ENCODE measurements around the gene RPRD2.

Gene RPRD2

DNA sequence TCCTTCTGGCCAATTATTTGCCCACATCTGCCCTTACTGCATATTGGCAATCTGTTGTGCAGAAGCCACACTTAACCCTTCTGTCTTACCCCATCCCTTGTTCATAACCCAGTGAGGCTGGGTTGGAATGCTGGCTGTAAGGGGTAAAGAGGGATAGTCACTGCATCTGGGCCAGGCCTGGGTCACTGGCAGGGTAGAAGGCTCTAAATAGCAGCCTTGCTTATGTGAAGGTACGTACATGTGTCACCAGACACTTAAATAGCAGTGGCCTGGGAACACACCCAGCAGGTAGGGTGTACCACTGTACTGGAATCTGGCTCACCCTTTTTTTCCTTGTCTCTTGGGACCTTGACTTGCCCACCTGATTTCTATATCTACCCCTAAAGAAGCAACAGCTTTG is 113.4 kb downstream of the RPRD2 start:
- DNase-seq (ENCODE audit: insufficient read length, low spot score) (no peak), FAIRE-seq (no peak)

DNA sequence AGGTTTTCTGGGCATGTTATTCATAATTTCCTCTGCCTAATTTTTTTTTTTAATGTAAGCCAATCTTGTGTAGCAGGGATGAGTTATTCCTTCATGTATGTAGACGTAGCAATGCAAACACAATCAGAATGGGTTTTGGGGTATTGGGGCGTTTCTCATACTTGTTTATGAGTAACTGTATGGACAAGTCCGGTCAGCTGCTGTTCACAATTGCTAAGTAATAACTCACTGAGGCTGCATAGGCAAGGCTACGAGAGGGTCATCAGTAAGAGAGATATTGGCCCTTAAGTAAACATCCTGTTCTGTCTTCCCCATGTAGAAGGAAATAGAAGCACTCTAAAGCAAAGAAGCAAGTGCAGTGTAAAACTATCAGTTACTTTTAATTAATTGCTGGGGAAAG is 113.8 kb downstream of the RPRD2 start:
- DNase-seq (ENCODE audit: insufficient read length, low spot score) (no peak), FAIRE-seq (no peak)
- no peak for TF ChIP-seq SPI1 (IDR thresholded peaks at IDR 0.05; ENCODE audit: low read depth, low read length)
- no peak for TF ChIP-seq TAF1 (IDR thresholded peaks at IDR 0.05; ENCODE audit: low read depth, low read length)
- no peak for TF ChIP-seq POLR2A (IDR thresholded peaks at IDR 0.05; ENCODE audit: low read depth, low read length)
- TF ChIP-seq POLR2AphosphoS5 (IDR thresholded peaks at IDR 0.05; ENCODE audit: low read depth, low read length) = no peak
- TF ChIP-seq POU2F2 (IDR thresholded peaks at IDR 0.05; ENCODE audit: low read depth, low read length) = no peak
- no peak for TF ChIP-seq PAX5 (IDR thresholded peaks at IDR 0.05; ENCODE audit: insufficient read depth, low read length, severe bottlenecking)

More for the DNA sequence above, 113.4 kb downstream of the RPRD2 start:
- TF ChIP-seq PAX5 (IDR thresholded peaks at IDR 0.05; ENCODE audit: insufficient read depth, low read length, severe bottlenecking) (no peak), TAF1 (IDR thresholded peaks at IDR 0.05; ENCODE audit: low read depth, low read length) (no peak), POLR2AphosphoS5 (IDR thresholded peaks at IDR 0.05; ENCODE audit: low read depth, low read length) (peak; percentile 51; the same call in 1 of the 2 replicates), POLR2A (IDR thresholded peaks at IDR 0.05; ENCODE audit: low read depth, low read length) (no peak), POU2F2 (IDR thresholded peaks at IDR 0.05; ENCODE audit: low read depth, low read length) (no peak)

DNA sequence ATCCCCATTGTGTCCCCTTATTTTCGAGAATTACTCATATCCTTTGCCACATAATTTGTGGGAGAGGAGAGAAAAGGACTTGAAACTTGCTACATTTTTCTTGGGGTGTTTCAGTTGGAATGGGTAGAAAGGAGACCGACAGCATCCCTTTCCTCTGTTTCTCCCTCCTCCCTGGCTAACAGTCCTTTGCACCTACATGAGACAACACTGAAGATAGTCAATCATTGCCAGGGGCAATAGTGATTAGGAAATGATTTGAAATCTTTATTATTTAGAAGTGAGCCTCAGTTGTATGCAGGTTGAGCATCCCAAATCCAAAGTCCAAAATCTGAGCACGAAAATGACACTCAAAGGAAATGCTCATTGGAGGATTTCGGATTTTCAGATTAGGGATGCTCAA is 115.4 kb downstream of the RPRD2 start:
- DNase-seq (ENCODE audit: insufficient read length, low spot score) = no peak
- no peak for TF ChIP-seq POLR2AphosphoS5 (IDR thresholded peaks at IDR 0.05; ENCODE audit: low read depth, low read length)
- no peak for TF ChIP-seq PAX5 (IDR thresholded peaks at IDR 0.05; ENCODE audit: insufficient read depth, low read length, severe bottlenecking)
- no peak for TF ChIP-seq POU2F2 (IDR thresholded peaks at IDR 0.05; ENCODE audit: low read depth, low read length)
- TF ChIP-seq POLR2A (IDR thresholded peaks at IDR 0.05; ENCODE audit: low read depth, low read length) = no peak
- TF ChIP-seq SPI1 (IDR thresholded peaks at IDR 0.05; ENCODE audit: low read depth, low read length) = no peak
- no peak for TF ChIP-seq TAF1 (IDR thresholded peaks at IDR 0.05; ENCODE audit: low read depth, low read length)
- no peak for FAIRE-seq

DNA sequence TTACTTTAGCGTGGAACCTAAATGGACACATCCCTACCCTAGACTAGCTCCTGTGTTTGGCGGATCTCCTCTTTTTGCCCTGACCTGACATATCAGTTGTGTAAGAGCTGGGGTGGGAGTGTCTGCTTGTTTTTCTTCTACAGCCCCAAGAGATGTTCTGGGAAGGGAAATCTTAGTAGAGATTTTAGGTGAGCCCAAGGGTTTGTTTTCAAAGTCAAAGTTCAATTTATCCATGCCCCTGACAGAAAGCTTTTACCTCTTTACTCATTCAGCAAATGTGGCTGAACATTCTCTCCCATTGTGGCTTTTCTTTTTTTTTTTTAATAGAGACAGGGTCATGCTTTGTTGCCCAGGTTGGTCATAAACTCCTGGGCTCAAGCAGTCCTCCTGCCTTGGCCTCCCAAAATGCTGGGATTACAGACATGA is 116.0 kb downstream of the RPRD2 start:
- no peak for TF ChIP-seq POLR2AphosphoS5 (IDR thresholded peaks at IDR 0.05; ENCODE audit: low read depth, low read length)
- no peak for TF ChIP-seq POLR2A (IDR thresholded peaks at IDR 0.05; ENCODE audit: low read depth, low read length)
- no peak for TF ChIP-seq POU2F2 (IDR thresholded peaks at IDR 0.05; ENCODE audit: low read depth, low read length)
- TF ChIP-seq SPI1 (IDR thresholded peaks at IDR 0.05; ENCODE audit: low read depth, low read length) = no peak
- TF ChIP-seq TAF1 (IDR thresholded peaks at IDR 0.05; ENCODE audit: low read depth, low read length) = no peak
- TF ChIP-seq PAX5 (IDR thresholded peaks at IDR 0.05; ENCODE audit: insufficient read depth, low read length, severe bottlenecking) = no peak
- no peak for FAIRE-seq
- no peak for DNase-seq (ENCODE audit: insufficient read length, low spot score)

DNA sequence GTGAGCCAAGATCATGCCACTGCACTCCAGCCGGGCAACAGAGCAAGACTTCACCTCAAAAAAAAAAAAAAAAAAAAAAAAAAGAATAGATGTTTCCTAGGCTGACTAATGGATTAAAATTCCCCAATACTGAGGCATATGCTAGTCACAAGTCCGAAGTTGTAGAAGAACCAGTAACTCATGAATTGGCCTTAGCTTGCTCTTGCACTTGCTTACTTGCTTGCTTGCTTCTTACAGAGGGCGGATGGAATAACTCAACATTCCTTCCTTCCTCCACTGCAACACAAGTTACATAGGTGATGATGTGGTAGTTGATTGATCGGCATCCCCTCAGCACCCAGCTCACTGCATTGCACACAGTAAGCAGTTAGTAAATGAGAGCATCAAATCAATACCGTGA is 120.5 kb downstream of the RPRD2 start:
- DNase-seq (ENCODE audit: insufficient read length, low spot score) = no peak
- no peak for FAIRE-seq
- TF ChIP-seq POLR2AphosphoS5 (IDR thresholded peaks at IDR 0.05; ENCODE audit: low read depth, low read length) (no peak), SPI1 (IDR thresholded peaks at IDR 0.05; ENCODE audit: low read depth, low read length) (no peak), PAX5 (IDR thresholded peaks at IDR 0.05; ENCODE audit: insufficient read depth, low read length, severe bottlenecking) (no peak), TAF1 (IDR thresholded peaks at IDR 0.05; ENCODE audit: low read depth, low read length) (no peak)

DNA sequence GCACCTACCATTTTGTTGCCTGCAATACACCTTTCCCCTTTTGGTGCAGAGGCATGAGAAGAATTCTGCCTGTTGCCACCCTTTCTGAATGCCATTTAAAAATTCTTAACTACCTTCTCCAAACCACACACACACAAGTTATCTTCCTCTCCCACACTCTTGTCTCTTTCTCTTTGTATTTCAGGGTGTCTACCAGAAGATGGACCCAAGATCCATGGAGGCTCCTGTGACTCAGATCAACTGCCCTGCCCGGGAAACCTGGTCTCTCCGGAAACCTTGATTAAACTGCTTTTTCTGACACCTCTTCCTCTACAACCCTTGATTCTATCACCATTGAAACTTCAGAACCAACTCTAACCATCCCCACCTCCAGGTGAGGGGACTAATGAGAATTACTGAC is 120.9 kb downstream of the RPRD2 start:
- no peak for TF ChIP-seq SPI1 (IDR thresholded peaks at IDR 0.05; ENCODE audit: low read depth, low read length)
- TF ChIP-seq POU2F2 (IDR thresholded peaks at IDR 0.05; ENCODE audit: low read depth, low read length) = no peak
- no peak for TF ChIP-seq POLR2A (IDR thresholded peaks at IDR 0.05; ENCODE audit: low read depth, low read length)
- TF ChIP-seq POLR2AphosphoS5 (IDR thresholded peaks at IDR 0.05; ENCODE audit: low read depth, low read length) = no peak
- no peak for TF ChIP-seq PAX5 (IDR thresholded peaks at IDR 0.05; ENCODE audit: insufficient read depth, low read length, severe bottlenecking)
- no peak for TF ChIP-seq TAF1 (IDR thresholded peaks at IDR 0.05; ENCODE audit: low read depth, low read length)
- DNase-seq (ENCODE audit: insufficient read length, low spot score) (no peak), FAIRE-seq (no peak)

DNA sequence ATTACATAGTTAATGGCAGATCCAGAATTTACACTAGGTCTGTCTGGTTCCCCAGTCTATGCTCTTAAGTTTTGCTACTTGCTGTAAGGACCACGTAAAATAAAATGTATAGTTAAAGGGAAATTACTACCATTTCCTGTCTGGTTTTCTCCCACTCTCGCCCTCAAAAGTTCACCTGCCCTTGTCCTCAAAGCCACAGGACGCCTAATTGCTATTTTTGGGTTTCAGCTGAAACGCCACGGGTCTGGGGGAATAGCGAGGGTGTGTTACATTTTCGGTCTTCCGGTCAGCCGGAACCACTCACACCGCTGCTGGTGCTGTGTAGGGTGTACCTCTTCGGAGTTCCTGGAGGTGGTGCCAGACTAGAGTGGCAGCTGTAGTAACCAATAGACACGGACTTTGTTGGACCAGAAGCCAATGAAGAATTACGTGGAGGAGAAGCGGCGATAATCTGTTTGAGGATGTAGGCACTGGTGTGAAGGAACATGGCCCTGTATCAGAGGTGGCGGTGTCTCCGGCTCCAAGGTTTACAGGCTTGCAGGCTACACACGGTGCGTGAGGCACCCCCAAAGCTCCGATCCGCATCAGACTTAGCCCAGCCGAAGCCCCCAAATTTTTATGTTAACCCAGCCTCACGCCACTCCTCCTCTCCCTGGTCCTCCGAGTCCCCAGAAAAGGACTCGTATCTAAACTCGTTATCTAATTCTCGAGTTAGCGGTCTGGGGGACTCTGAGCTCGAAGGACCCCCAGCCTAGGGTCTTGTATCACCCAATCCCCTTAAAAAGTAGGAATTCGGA is 123.2 kb downstream of the RPRD2 start, which contains the start of gene TARS2:
TARS2 (plus strand) TSS at position 454 of the 797 bp plus-strand sequence; CDS start at position 486, 32 bp downstream.
- FAIRE-seq = peak; percentile 97
- TF ChIP-seq SPI1 (IDR thresholded peaks at IDR 0.05; ENCODE audit: low read depth, low read length) = no peak; the same call in 1 of the 2 replicates
- peak; percentile 92 for TF ChIP-seq POU2F2 (IDR thresholded peaks at IDR 0.05; ENCODE audit: low read depth, low read length)
- TF ChIP-seq PAX5 (IDR thresholded peaks at IDR 0.05; ENCODE audit: insufficient read depth, low read length, severe bottlenecking) = no peak
- peak; percentile 96 for TF ChIP-seq POLR2A (IDR thresholded peaks at IDR 0.05; ENCODE audit: low read depth, low read length)
- TF ChIP-seq POLR2AphosphoS5 (IDR thresholded peaks at IDR 0.05; ENCODE audit: low read depth, low read length) = peak; percentile 96
- TF ChIP-seq TAF1 (IDR thresholded peaks at IDR 0.05; ENCODE audit: low read depth, low read length) = peak; percentile 96
- DNase-seq (ENCODE audit: insufficient read length, low spot score) = peak; percentile 76

DNA sequence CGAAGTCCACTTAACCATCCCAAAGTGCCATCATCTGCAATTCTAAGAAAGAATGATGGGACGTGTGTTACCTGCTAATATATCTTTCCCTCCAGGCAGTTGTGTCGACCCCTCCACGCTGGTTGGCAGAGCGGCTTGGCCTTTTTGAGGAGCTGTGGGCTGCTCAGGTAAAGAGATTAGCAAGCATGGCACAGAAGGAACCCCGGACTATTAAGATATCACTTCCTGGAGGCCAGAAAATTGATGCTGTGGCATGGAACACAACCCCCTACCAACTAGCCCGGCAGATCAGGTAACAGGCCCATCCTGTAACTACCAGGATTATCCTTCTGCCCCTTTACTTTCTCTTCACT is 123.8 kb downstream of the RPRD2 start:
- TF ChIP-seq SPI1 (IDR thresholded peaks at IDR 0.05; ENCODE audit: low read depth, low read length) (no peak), PAX5 (IDR thresholded peaks at IDR 0.05; ENCODE audit: insufficient read depth, low read length, severe bottlenecking) (no peak), POLR2AphosphoS5 (IDR thresholded peaks at IDR 0.05; ENCODE audit: low read depth, low read length) (no peak), TAF1 (IDR thresholded peaks at IDR 0.05; ENCODE audit: low read depth, low read length) (no peak), POLR2A (IDR thresholded peaks at IDR 0.05; ENCODE audit: low read depth, low read length) (no peak), POU2F2 (IDR thresholded peaks at IDR 0.05; ENCODE audit: low read depth, low read length) (no peak)
- FAIRE-seq = no peak
- no peak for DNase-seq (ENCODE audit: insufficient read length, low spot score)

DNA sequence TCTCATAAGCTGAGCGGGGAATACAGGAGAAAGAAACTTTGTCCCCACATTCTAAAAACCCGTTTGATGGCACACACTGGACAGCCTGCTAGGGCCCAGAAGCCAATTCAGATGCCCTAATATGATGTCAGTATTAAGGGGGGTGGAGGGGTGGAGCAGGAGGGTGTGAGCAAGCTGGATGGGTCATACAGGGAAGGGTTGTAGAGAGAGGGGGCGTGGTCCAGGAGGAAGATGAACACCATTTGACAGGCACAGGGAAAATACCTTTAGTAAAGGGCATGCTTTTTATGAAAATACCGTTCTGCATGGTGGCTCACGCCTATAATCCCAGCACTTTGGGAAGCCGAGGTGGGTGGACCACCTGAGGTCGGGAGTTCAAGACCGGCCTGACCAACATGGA is 129.2 kb downstream of the RPRD2 start:
- TF ChIP-seq SPI1 (IDR thresholded peaks at IDR 0.05; ENCODE audit: low read depth, low read length) (no peak), PAX5 (IDR thresholded peaks at IDR 0.05; ENCODE audit: insufficient read depth, low read length, severe bottlenecking) (no peak), POU2F2 (IDR thresholded peaks at IDR 0.05; ENCODE audit: low read depth, low read length) (no peak), POLR2AphosphoS5 (IDR thresholded peaks at IDR 0.05; ENCODE audit: low read depth, low read length) (no peak), POLR2A (IDR thresholded peaks at IDR 0.05; ENCODE audit: low read depth, low read length) (no peak), TAF1 (IDR thresholded peaks at IDR 0.05; ENCODE audit: low read depth, low read length) (no peak)
- DNase-seq (ENCODE audit: insufficient read length, low spot score) (no peak), FAIRE-seq (no peak)

Measured in GM12891 (cell line).